D721Med (cell line): Measurements from ENCODE around the gene TMEM45A.
"Not testable (repeated sequence)": the region's sequence is repeated elsewhere in the genome, so short reads cannot be mapped to it uniquely, and the experiment has no call there.

ENCODE experiments used
- DNase-seq: peaks from one replicate; pipeline ENCODE4 v3.0.0; 2011; ENCODE audit warnings: low spot score; ENCODE audit not compliant: insufficient read length
- FAIRE-seq: peaks from 2 replicates; lab custom pipeline; 2011; peaks lifted over from hg19 to GRCh38; lab: Jason Lieb, UNC
- CTCF ChIP-seq: IDR thresholded peaks from 2 replicates; pipeline ENCODE4 v1.5.1; 2012; ENCODE audit warnings: mild to moderate bottlenecking, control low read depth; ENCODE audit not compliant: insufficient read depth; ENCODE audit errors: missing control alignments

TMEM45A gene

DNA sequence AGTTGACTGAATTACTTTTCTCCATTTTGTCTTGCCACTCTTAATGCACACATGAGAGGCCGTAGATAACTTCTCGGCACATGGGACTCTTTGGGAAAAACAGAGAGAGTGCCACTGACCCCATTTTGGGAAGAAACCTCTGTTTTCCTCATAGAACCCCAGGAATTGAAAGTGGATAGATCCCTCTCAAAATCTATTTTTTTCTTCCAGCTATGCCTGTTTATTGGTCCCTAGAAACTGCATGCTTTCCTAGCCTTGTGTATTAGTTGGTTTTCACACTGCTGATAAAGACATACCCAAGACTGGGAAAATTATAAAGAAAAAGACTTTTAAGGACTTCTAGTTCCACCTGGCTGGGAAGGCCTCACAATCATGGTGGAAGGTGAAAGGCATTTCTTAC is 23.7 kb upstream of the TMEM45A start:
- DNase-seq (no peak), FAIRE-seq (no peak)
- no peak for TF ChIP-seq CTCF

DNA sequence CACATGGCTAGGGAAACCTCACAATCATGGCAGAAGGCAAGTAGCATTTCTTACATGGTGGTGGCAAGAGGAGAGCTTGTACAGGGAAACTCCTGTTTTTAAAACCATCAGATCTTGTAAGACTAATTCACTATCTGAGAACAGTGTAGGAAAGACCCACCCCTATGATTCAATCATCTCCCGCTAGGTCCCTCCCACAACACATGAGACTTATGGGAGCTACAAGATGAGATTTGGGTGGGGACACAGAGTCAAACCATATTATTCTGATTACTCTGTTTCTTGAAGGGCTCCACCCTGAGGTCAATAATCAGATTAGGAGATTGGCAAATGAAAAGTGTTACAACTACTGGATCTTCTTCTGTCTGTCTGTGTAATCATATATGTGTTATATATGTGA is 21.5 kb upstream of the TMEM45A start:
- TF ChIP-seq CTCF = no peak
- FAIRE-seq (no peak), DNase-seq (no peak)

GRCh38 chr3:100471444-100471843 is 21.0 kb upstream of the TMEM45A start:
- DNase-seq = no peak
- no peak for TF ChIP-seq CTCF
- no peak for FAIRE-seq

- DNase-seq, FAIRE-seq: not testable (repeated sequence)
These were observed 14.5 kb upstream of the TMEM45A start for GRCh38 chr3:100477851-100478360.

DNA sequence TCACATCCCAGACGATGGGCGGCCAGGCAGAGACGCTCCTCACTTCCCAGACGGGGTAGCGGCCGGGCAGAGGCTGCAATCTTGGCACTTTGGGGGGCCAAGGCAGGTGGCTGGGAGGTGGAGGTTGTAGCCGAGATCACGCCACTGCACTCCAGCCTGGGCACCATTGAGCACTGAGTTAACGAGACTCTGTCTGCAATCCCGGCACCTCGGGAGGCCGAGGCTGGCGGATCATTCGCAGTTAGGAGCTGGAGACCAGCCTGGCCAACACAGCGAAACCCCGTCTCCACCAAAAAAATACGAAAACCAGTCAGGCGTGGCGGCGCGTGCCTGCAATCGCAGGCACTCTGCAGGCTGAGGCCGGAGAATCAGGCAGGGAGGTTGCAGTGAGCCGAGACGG is 13.9 kb upstream of the TMEM45A start:
- not testable (repeated sequence) for DNase-seq, FAIRE-seq

DNA sequence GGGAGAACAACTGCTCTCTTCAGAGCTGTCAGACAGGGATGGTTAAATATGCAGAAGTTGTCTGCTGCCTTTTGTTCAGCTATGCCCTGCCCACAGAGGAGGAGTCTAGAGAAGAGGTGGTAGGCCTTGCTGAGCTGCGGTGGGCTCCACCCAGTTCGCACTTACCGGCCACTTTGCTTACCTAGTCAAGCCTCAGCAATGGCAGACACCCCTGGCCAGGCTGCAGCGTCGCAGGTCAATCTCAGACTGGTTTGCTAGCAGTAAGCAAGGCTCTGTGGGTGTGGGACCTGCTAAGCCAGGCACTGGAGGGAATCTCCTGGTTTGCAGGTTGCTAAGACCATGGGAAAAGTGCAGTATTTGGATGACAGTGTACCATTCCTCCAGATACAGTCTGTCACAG is 12.3 kb upstream of the TMEM45A start:
- FAIRE-seq (no peak), DNase-seq (no peak)
- TF ChIP-seq CTCF = no peak

- DNase-seq = peak; percentile 19
- TF ChIP-seq CTCF = no peak
- no peak for FAIRE-seq
These were observed 10.2 kb upstream of the TMEM45A start for GRCh38 chr3:100482176-100482575.

- FAIRE-seq (no peak), DNase-seq (no peak)
- no peak for TF ChIP-seq CTCF
These were observed 8.9 kb upstream of the TMEM45A start for GRCh38 chr3:100483529-100483928.
